A549 (cell line): ENCODE measurements around the gene CHKA. TPM values are rescaled to one million over a fixed set of nuclear protein-coding genes. Genes with fewer than 3 reads are reported as not detected.

ENCODE experiments used
- ATAC-seq, 2 experiments: fragments of 200-7000 bp in 1 of 2; fragments of >200 bp in 1 of 2; cut with Nextera tagmentation in 1 of 2; cut with Tn5 transposase in 1 of 2; 3 replicates each; pipeline versions ENCODE4 v1.8.0 to v1.9.1; 2018 to 2020; ENCODE audit warnings: mild to moderate bottlenecking in 1 of 2, moderate library complexity in 1 of 2
- CTCF ChIA-PET: fragments of 300-600 bp; sonication (Branson Sonifier 250); formaldehyde crosslinking; extraction: SDS; loops from one replicate; lab custom pipeline; 2021; ENCODE audit warnings: antibody characterized with exemption, inconsistent platforms; lab: Yijun Ruan, JAX
- POLR2A ChIA-PET: fragments of 350-600 bp; formaldehyde crosslinking; extraction: SDS; loops from one replicate; lab custom pipeline; 2021; ENCODE audit warnings: antibody characterized with exemption, inconsistent platforms; lab: Yijun Ruan, JAX
- DNase-seq, 2 experiments: peaks; one replicate each; pipeline versions ENCODE4 v3.0.0 to v3.0.0-alpha.2; 2011 to 2016; ENCODE audit warnings: low read depth in 1 of 2, low spot score in 1 of 2
- FAIRE-seq: peaks from 2 replicates; lab custom pipeline; 2011; peaks lifted over from hg19 to GRCh38; lab: Jason Lieb, UNC
- H3K27ac ChIP-seq, 2 experiments: fragments of >200 bp; sonication (Bioruptor Twin); formaldehyde crosslinking; 3 replicates each; pipeline ENCODE4 v1.5.1; 2016 to 2017
- H3K4me1 ChIP-seq: fragments of >200 bp; sonication (Bioruptor Twin); formaldehyde crosslinking; 3 replicates; pipeline ENCODE4 v1.6.1; 2016
- H3K4me2 ChIP-seq: fragments of >200 bp; sonication (Bioruptor Twin); formaldehyde crosslinking; 3 replicates; pipeline ENCODE4 v1.6.1; 2016
- H3K4me3 ChIP-seq: fragments of >200 bp; sonication (Bioruptor Twin); formaldehyde crosslinking; 3 replicates; pipeline ENCODE4 v1.5.1; 2016
- H3K9me3 ChIP-seq: fragments of >200 bp; sonication (Bioruptor Twin); formaldehyde crosslinking; 3 replicates; pipeline ENCODE4 v1.6.1; 2016
- BHLHE40 ChIP-seq: IDR thresholded peaks from 2 replicates; pipeline ENCODE4 v1.6.1; 2012; ENCODE audit warnings: low read depth, low read length, inconsistent platforms
- CBX8 ChIP-seq: fragments of 200-600 bp; sonication (generic); IDR thresholded peaks from 2 replicates; pipeline ENCODE4 v1.6.1; 2016
- CHD2 ChIP-seq: fragments of 150-350 bp; IDR thresholded peaks from 2 replicates; pipeline ENCODE4 v1.6.1; 2014; ENCODE audit warnings: low read length; ENCODE audit not compliant: partially characterized antibody
- ELK1 ChIP-seq: fragments of 150-350 bp; IDR thresholded peaks from 2 replicates; pipeline ENCODE4 v1.6.1; 2014; ENCODE audit warnings: low read depth, mild to moderate bottlenecking, low read length
- ESRRA ChIP-seq: fragments of 150-350 bp; IDR thresholded peaks from 2 replicates; pipeline ENCODE4 v1.6.1; 2014; ENCODE audit warnings: mild to moderate bottlenecking, low read length, borderline replicate concordance
- FOXS1 ChIP-seq: fragments of 250-450 bp; sonication (Bioruptor Pico); IDR thresholded peaks from 2 replicates; pipeline ENCODE4 v1.5.0; 2020; ENCODE audit warnings: mild to moderate bottlenecking, moderate library complexity
- GATA3 ChIP-seq: IDR thresholded peaks from 2 replicates; pipeline ENCODE4 v1.6.1; 2012; ENCODE audit warnings: borderline replicate concordance
- HDAC2 ChIP-seq: fragments of 200-600 bp; sonication (generic); IDR thresholded peaks from 2 replicates; pipeline ENCODE4 v1.6.1; 2016
- HOXA7 ChIP-seq: fragments of 250-450 bp; sonication (Bioruptor Pico); IDR thresholded peaks from 2 replicates; pipeline ENCODE4 v1.5.0; 2020; ENCODE audit warnings: mild to moderate bottlenecking, moderate library complexity
- HOXB13 ChIP-seq: fragments of 250-450 bp; sonication (Bioruptor Pico); IDR thresholded peaks from 2 replicates; pipeline ENCODE4 v1.5.0; 2020; ENCODE audit warnings: low read depth, mild to moderate bottlenecking, moderate library complexity
- JUN ChIP-seq, 2 experiments: fragments of >200 bp; sonication (Bioruptor Twin); formaldehyde crosslinking; IDR thresholded peaks; 2 replicates in 1 of 2; 3 replicates in 1 of 2; pipeline ENCODE4 v1.6.1; 2016 to 2017
- KDM1A ChIP-seq: fragments of 200-600 bp; sonication (generic); IDR thresholded peaks from 2 replicates; pipeline ENCODE4 v1.6.1; 2016; ENCODE audit warnings: low read depth, mild to moderate bottlenecking
- PBX3 ChIP-seq: IDR thresholded peaks from 2 replicates; pipeline ENCODE4 v1.6.1; 2012
- POLR2A ChIP-seq: IDR thresholded peaks from 2 replicates; pipeline ENCODE4 v1.6.1; 2012; ENCODE audit warnings: mild to moderate bottlenecking, low read length
- REST ChIP-seq: fragments of 200-600 bp; sonication (generic); IDR thresholded peaks from 2 replicates; pipeline ENCODE4 v1.6.1; 2016; ENCODE audit warnings: antibody characterized with exemption, mild to moderate bottlenecking, moderate library complexity
- RFX5 ChIP-seq: fragments of 450-650 bp; IDR thresholded peaks from 2 replicates; pipeline ENCODE4 v1.7.1; 2014; ENCODE audit warnings: antibody characterized with exemption, mild to moderate bottlenecking, moderate library complexity
- SREBF2 ChIP-seq: fragments of 450-650 bp; IDR thresholded peaks from 2 replicates; pipeline ENCODE4 v1.6.1; 2014; ENCODE audit warnings: mild to moderate bottlenecking, moderate library complexity
- ZSCAN20 ChIP-seq: fragments of 250-450 bp; sonication (Bioruptor Pico); IDR thresholded peaks from 2 replicates; pipeline ENCODE4 v1.8.0; 2022; ENCODE audit warnings: mild to moderate bottlenecking, moderate library complexity
- WGBS: methylation state at CpG from one replicate; pipeline ENCODE4 v1.1.6; 2017; ENCODE audit errors: missing lambda C conversion rate; 5-methylcytosine and 5-hydroxymethylcytosine counted together
- polyA plus RNA-seq, 4 experiments: library from polyadenylated mRNA; depleted of rRNA in 3 of 4; stranded (reverse); fragments of >200 nt; fragmentation: RNase III in 1 of 4; extraction: RNeasy Plus Mini Kit Qiagen cat#74134 plus additional on column Dnase treatment in 1 of 4; gene quantifications; 2 replicates in 3 of 4; 3 replicates in 1 of 4; pipeline ENCODE4 v1.2.3, GENCODE V29; 2011 to 2017

CHKA gene
- polyA plus RNA-seq, 2 of the 4 experiments (the other 2 are of a cell fraction) = 14.2 to 21.7 TPM

GRCh38 chr11:68007498-68008380, 113.4 kb downstream of the CHKA start:
- 87% methylated on average over 10 of the region's 16 CpGs for WGBS
- no peak for FAIRE-seq

GRCh38 chr11:68006606-68007166, 114.5 kb downstream of the CHKA start:
- H3K4me1 ChIP-seq = peaks cover 61% of the 10 kb centered on the region
- DNase-seq (no peak), FAIRE-seq (no peak), ATAC-seq (no peak)
- ChIA-PET CTCF (interaction anchor here (1.6 to 10.7 kb wide), 2 partner anchors 9 to 17 kb away, joined by 5 to 204 read pairs; no protein-coding TSS in a partner anchor), POLR2A (no interaction called here)
- no peak overlapping the region for H3K4me3 ChIP-seq
- peak overlapping the region; percentile 99 to 100; a peak in 5 of 6 replicates for H3K27ac ChIP-seq
- WGBS = 98% methylated on average over 7 of the region's 7 CpGs
- TF ChIP-seq JUN (IDR thresholded peaks at IDR 0.05) (no peak), GATA3 (no peak), ESRRA (0 out of 2 replicates have a peak, but pooled peaks have one; percentile 1), FOXS1 (no peak), CHD2 (no peak), POLR2A (no peak)
- no peaks in the 10 kb centered on the region for H3K9me3 ChIP-seq
- H3K4me2 ChIP-seq = 0 out of 3 replicates have a peak overlapping the region, but pooled peaks have one; percentile 11

More at GRCh38 chr11:68007498-68008380, 113.4 kb downstream of the CHKA start:
- Histone ChIP-seq H3K4me1 (peaks cover 66% of the 10 kb centered on the region), H3K9me3 (no peaks in the 10 kb centered on the region), H3K4me3 (no peak overlapping the region), H3K27ac (peak overlapping the region; percentile 99 to 100), H3K4me2 (peak overlapping the region; percentile 96)
- no peak for TF ChIP-seq CBX8
- no peak for TF ChIP-seq JUN (IDR thresholded peaks at IDR 0.05)
- TF ChIP-seq KDM1A = peak; percentile 75
- no peak for TF ChIP-seq PBX3
- TF ChIP-seq ZSCAN20 (CRISPR knock-in tag) = no peak
- TF ChIP-seq RFX5 = no peak
- TF ChIP-seq SREBF2 = no peak
- 0 out of 2 replicates have a peak, but pooled peaks have one; percentile 43 for TF ChIP-seq HDAC2
- TF ChIP-seq BHLHE40 = no peak
- no peak for TF ChIP-seq CHD2
- TF ChIP-seq ESRRA = no peak
- TF ChIP-seq REST = no peak
- TF ChIP-seq HOXB13 (CRISPR knock-in tag) = no peak
- no peak for TF ChIP-seq ELK1
- TF ChIP-seq HOXA7 (CRISPR knock-in tag) = no peak
- ChIA-PET CTCF (interaction anchor here (1.6 to 10.7 kb wide), 7 partner anchors 9 to 201 kb away, joined by 6 to 204 read pairs (median 9); no protein-coding TSS in a partner anchor), POLR2A (interaction anchor here (1.3 to 1.4 kb wide), 2 partner anchors 11 to 30 kb away, joined by 3 to 5 read pairs; no protein-coding TSS in a partner anchor)
- DNase-seq = no peak
- ATAC-seq = no peak
